HG03521 (cell line): ENCODE measurements around the gene SCMH1.

Source experiments
- ATAC-seq: cut with Tn5 transposase; IDR thresholded peaks from one replicate; pipeline ENCODE4 v1.9.1; 2021; ENCODE audit warnings: mild to moderate bottlenecking, moderate library complexity; ENCODE audit not compliant: unreplicated experiment

Gene SCMH1

GRCh38 chr1:41033272-41033671 lies 208.8 kb downstream of the SCMH1 start:
- no peak for ATAC-seq

DNA sequence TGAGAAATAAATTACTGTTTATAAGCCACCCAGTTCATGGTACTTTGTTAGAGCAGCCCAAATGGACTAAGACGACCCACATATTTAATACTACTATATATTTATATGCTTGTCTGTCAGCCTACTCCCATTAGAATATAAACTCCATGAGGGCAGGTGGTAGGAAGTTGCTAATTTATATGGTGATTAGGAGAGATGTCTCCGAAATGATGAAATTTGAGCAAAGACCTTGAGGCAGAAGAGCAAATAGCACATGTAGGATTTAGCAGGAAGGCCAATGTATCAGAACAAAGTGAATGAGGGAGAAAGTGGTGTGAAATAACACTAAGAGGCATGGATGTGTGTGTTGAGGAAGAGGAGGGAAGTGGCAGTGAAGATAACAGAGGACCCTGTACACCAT lies 210.0 kb downstream of the SCMH1 start:
- ATAC-seq: no peak

GRCh38 chr1:41030872-41031616 lies 211.1 kb downstream of the SCMH1 start:
- no peak for ATAC-seq

- ATAC-seq: no peak
These were observed 214.0 kb downstream of the SCMH1 start for GRCh38 chr1:41028034-41028642.

- no peak for ATAC-seq
These were observed 215.9 kb downstream of the SCMH1 start for GRCh38 chr1:41025979-41026819.

DNA sequence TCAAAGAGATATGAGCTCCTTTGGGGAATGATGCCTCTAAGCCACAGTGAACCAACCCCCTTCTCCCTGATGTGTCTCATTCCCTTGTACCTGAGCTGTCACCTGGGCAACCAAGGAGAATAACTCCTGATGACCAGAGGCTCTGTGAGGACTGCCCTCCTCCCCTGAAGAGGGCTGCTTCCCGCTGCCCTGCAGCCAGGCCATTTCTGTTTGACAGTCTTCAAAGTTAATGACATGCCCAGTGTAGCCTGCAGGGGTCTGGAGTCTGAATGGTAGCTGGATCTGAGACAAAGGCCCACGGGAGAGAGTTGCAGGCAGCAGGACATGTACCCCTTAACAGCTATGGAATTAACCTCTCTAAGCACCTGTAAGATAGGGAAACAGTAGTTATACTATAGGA lies 217.2 kb downstream of the SCMH1 start:
- no peak for ATAC-seq

- no peak for ATAC-seq
These were observed 218.7 kb downstream of the SCMH1 start for GRCh38 chr1:41023279-41023990.

DNA sequence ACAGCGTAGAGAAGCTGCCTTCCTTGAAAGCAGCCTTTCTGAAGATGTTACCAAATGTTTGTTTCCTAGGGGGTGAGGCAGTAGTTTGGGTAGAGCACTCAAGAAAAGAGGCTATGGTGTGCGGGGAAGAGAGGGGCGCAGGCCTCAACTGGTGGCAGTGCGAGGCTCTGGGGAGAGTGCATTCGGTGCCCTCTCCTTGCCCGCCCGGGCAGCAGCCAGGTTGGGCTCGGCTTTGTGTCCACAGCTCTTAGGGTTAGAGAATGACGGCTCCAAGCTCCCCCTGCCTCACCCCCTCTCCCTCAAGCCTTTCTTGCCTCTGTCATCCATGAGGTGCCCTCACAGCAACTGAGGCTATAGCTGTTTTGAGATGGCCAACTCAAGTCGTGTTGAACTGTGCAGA lies 219.7 kb downstream of the SCMH1 start:
- ATAC-seq: no peak

DNA sequence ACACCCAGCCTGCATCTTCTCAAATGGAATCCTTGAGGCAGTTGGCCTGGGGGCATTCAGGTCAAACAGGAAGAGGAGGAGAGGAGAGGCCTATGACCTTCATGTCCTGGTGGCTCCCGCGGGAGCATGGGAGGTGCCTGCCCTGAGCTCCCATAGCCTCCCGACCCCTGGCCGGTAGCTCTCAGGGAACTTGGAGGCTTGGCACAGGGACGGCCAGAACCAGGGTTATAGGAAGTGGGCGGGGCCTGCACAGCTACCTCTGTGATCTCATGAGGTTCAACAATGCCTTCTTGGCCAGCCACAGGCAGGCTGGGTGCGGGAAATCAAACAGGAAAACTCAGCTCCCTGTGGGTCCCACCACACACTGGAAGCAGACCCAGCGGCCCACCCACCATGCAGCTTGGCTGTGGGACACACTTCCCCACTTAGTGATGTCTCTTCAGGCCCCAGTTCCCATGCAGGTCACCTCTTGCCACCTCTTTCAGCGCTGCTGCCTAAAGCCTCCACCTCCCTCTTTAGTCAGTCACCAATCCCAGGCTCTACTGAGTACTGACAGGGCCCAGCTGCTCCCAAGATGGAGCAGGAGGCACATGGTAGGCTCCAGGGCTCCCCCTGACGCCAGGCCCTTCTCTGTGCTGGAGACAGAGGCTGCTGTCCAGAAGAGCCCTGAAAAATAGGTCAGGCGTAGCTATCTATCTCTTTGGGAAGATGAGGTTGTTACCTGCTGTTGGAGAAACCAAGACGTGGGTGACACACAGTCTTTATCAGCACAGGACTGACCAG lies 220.4 kb downstream of the SCMH1 start, which contains the start of gene SLFNL1:
TSS of gene SLFNL1 (minus strand) at position 200 of the 783 bp plus-strand sequence. CDS start 1,065 bp downstream, outside the sequence.
- ATAC-seq: no peak

DNA sequence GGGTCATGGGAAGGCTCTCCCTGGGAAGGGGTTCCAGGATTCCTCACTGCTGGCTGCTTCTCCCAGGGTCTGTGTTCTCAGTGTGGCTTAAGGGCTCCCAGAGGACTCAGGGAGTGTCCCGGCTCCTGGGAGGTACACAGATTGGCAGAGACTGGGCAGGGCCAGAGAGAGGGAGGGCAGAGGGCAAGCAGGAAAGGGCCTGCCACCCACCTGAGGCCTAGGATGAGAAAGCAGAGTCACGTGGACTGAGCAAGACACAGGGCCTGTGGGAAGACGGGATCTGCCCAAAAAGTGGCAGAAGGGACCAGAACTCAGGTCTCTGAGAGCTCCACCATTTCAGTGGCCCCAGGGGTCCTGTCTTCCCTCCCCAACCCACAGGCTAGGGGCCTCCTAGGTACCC lies 221.5 kb downstream of the SCMH1 start:
- ATAC-seq: no peak

GRCh38 chr1:41020109-41020576 lies 222.0 kb downstream of the SCMH1 start:
- ATAC-seq: no peak

DNA sequence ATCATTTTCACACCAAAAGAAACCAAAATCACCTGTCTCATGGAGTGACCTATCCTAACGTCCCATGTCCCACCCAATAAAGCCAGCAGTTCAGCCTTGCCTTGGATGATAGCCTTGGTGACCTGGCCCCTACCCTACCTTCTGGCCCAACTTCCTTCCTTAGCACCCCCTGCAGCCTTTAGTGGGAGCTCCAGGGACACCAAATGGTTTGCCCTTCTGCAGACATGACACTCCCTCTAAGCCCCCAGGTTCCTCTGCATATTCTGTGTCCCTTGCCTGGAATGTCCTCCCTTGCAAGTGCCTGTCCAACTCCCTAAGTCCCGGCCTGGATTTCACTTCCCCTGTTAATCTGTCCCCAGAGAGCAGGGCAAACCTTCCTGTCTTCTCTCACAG lies 222.8 kb downstream of the SCMH1 start:
- ATAC-seq: no peak

- no peak for ATAC-seq
These were observed 224.1 kb downstream of the SCMH1 start for GRCh38 chr1:41018018-41018410.

DNA sequence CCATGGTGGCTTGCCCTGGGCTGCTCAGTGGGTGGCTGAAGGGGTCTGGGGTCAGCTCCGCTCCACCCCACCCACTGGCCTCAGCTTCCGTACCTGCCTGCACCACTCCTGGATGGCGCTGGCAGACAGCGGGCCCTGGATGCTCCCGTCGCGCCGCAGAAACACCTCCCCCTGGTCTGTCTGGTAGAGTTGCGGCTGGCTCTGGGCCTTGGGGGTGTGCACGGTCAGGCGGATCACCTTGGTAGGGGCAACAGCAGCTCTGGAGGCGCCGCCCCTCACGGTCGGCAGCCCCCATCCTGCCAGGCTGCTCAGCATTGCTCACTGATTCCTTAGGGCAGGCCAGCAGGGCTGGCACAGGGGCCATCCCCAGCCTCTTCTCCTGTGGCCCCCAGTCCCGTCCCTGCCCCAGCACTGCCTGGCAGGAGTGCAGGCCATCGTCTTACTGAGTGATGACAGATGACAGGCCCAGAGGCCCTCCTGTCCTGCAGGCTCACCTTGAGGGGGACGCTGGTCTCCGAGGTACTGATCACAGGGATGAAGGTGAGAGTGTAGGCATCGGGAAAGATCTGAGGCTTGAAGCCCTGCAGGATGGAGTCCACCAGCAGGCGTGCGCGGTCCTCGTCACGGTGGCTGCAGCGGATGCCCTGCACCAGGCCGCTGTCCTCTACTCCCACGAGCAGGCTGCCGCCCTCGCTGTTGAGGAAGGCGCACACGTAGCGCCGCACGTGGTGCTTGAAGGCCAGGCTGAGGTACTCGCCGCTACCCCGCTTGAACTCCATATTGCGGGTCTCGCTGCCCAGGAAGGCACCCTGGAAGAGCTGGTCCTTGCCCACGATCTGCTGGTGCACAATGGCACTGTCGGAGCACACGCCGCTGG lies 224.7 kb downstream of the SCMH1 start:
- ATAC-seq: no peak

DNA sequence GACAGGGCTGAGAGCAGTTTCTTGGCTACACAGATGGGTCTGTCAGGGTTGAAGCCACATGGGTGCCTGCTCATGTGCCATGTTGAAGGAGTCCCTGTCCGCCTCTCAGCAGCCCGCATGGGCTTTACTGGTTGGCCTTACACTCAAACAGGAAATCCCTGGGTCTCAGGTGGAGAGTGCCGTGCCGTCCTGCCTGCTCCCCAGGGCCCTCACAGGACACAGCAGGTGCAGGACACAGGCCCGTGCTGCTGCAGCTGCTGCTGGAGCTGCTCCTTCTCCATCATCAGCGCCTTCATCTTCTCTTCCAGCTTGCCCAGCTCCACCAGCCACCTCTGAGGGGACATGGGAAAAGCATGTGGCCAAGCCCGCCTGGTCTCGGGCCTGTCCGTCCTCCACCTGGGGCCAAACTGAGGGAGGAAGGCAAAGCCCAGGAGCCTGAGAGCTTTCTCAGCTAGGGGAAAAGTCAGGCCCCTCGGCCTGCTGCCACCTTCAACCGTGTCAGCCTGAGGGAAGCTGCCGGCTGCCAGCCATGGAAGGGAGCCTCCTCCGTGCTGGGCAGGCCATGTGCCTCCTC lies 226.1 kb downstream of the SCMH1 start:
- ATAC-seq: no peak

DNA sequence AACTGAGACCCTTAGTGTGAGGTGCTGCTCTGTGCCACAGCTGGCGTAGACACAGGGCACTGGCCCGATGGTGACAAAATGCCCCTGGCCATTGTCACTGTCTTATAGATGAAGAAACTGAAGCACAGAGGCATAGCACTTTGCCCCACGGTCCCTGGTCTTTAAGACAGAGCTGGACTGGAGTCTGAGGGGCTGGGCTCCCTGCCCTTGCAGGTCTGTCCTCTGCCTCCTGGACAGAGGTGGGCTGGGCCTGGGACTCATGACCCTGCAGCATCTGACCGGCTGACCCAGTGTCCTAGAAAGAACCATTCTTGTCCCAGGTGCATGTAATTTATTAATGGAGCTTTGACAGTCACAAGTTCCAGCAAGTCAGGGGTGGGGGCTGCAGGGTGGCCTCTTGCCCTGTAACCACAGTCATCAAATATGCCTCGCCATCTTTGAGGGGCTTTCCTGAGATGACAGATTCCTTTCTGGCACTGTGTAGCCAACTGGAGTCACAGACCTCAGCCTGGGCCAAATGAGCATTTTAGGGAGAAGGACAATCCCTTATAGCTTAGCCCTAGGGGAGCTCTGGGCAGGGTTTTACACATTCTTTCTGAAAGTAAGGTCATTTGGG lies 226.7 kb downstream of the SCMH1 start:
- ATAC-seq: no peak

DNA sequence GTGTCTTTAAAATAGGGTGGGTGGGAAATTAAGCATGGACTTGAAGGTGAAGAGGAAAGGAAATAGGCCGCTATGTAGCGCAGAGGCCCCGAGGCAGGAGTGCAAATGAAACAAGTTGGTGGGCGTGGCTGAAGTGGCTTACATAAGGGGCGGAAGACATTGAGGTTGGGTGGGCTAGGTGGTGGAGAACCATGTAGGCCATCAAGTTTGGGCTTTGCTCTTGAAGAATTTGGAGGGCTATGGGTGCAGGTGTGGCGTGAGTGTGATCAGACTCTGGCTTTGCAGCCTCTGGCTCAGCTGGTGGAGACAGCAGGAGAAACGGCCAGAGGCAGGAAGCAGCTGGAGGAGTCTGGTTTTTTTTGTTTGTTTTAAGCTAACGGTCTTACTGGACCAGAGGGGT lies 227.2 kb downstream of the SCMH1 start:
- no peak for ATAC-seq

DNA sequence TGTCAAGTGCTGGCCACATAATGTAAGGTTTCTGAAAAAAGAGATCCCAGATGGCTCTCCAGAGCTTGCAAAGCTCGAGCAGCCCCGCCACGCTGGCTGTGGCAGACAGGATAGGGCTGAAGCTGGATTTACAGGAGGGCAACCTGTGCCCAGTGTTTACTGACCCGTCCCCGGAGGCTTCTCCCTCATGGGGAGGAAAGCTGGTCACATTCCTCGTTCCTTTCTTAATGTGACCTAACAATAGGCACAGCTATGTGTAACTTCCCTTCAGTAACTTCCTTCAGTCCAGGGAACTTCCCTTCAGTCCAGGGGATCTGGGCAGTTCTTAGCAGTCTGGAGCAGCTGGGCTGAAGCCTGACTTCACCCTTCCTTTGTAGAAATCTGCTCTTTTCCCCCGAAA lies 228.3 kb downstream of the SCMH1 start:
- ATAC-seq: no peak
